ENCODE data around the gene FMO4.
"Not testable (repeated sequence)": the region's sequence is repeated elsewhere in the genome, so short reads cannot be mapped to it uniquely, and the experiment has no call there.

The FMO4 gene

DNA sequence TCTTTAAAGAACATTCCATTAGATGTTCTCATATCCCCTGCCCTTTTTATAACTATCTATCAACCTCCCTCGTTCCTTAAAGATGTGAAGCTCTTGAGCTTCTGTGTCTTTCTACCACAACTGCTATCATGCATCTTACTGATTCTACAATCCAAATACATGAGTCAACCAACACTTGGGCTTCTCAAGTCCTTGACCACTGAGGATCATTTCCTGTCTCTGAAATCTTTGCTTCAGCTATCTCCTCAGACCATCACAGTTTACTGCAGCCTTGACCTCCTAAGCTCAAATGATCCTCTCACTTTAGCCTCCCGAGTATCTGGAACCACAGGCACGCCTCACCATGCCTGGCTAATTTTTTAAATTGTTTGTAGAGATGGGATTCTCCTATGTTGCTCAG, 75.2 kb downstream of the FMO4 start:
- TF ChIP-seq, protein P1, sequence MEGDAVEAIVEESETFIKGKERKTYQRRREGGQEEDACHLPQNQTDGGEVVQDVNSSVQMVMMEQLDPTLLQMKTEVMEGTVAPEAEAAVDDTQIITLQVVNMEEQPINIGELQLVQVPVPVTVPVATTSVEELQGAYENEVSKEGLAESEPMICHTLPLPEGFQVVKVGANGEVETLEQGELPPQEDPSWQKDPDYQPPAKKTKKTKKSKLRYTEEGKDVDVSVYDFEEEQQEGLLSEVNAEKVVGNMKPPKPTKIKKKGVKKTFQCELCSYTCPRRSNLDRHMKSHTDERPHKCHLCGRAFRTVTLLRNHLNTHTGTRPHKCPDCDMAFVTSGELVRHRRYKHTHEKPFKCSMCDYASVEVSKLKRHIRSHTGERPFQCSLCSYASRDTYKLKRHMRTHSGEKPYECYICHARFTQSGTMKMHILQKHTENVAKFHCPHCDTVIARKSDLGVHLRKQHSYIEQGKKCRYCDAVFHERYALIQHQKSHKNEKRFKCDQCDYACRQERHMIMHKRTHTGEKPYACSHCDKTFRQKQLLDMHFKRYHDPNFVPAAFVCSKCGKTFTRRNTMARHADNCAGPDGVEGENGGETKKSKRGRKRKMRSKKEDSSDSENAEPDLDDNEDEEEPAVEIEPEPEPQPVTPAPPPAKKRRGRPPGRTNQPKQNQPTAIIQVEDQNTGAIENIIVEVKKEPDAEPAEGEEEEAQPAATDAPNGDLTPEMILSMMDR (IDR thresholded peaks at IDR 0.05; ENCODE audit: low read depth, low read length): no peak
- Histone ChIP-seq H3K36me3 (no peaks in the 10 kb centered on the region), H3K9me3 (no peaks in the 10 kb centered on the region), H3K4me3 (ENCODE audit: low read depth, low read length) (no peak overlapping the region), H3K27me3 (no peaks in the 10 kb centered on the region), H3K4me1 (no peaks in the 10 kb centered on the region)
- DNase-seq: no peak

GRCh38 chr1:171390740-171391139, 76.8 kb downstream of the FMO4 start:
- H3K27me3 ChIP-seq; H3K4me1 ChIP-seq; DNase-seq; H3K9me3 ChIP-seq; H3K36me3 ChIP-seq; H3K4me3 ChIP-seq (ENCODE audit: low read depth, low read length): not testable (repeated sequence)
